Measurements from ENCODE around the gene PCNP. TPM values are rescaled to one million over a fixed set of nuclear protein-coding genes. Genes with fewer than 3 reads are reported as not detected.

PCNP gene
- 100 to 1,000 TPM in 2 of 3 donors, 10 to 100 TPM in 1; 96.2 to 127 (median 120) TPM for total RNA-seq

GRCh38 chr3:101573449-101574387, at the start of gene PCNP:
PCNP (plus strand) TSS chr3:101574180; CDS start chr3:101574216, 36 bp downstream.
- peaks cover 0 to 7% of the 10 kb centered on the region in 2 donors for H3K4me1 ChIP-seq
- H3K4me3 ChIP-seq: peak within 1 kb of the TSS; percentile 79 to 95 (median 88)
- peak within 1 kb of the TSS; percentile 96 to 100 for H3K27ac ChIP-seq
- TF ChIP-seq, protein P1, sequence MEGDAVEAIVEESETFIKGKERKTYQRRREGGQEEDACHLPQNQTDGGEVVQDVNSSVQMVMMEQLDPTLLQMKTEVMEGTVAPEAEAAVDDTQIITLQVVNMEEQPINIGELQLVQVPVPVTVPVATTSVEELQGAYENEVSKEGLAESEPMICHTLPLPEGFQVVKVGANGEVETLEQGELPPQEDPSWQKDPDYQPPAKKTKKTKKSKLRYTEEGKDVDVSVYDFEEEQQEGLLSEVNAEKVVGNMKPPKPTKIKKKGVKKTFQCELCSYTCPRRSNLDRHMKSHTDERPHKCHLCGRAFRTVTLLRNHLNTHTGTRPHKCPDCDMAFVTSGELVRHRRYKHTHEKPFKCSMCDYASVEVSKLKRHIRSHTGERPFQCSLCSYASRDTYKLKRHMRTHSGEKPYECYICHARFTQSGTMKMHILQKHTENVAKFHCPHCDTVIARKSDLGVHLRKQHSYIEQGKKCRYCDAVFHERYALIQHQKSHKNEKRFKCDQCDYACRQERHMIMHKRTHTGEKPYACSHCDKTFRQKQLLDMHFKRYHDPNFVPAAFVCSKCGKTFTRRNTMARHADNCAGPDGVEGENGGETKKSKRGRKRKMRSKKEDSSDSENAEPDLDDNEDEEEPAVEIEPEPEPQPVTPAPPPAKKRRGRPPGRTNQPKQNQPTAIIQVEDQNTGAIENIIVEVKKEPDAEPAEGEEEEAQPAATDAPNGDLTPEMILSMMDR (IDR thresholded peaks at IDR 0.05): peak; percentile 79 to 93 (median 92)
- TF ChIP-seq POLR2A (IDR thresholded peaks at IDR 0.05) (peak; percentile 89), POLR2AphosphoS5 (IDR thresholded peaks at IDR 0.05) (peak; percentile 95 to 96 (median 95))
- DNase-seq (ENCODE audit: low spot score in 2 of 2): peak; percentile 98
- H3K27me3 ChIP-seq: no peaks in the 10 kb centered on the region
- no peaks in the 10 kb centered on the region for H3K36me3 ChIP-seq
- no peaks in the 10 kb centered on the region for H3K9me3 ChIP-seq
- intact Hi-C loops (cut with DNase I; ENCODE audit: low total_unique reads): no loop called here

- no peaks in the 10 kb centered on the region for H3K4me1 ChIP-seq
- no peak for DNase-seq (ENCODE audit: low spot score in 2 of 2)
- H3K4me3 ChIP-seq: no peak overlapping the region
- H3K27ac ChIP-seq: no peak overlapping the region
- no peaks in the 10 kb centered on the region for H3K36me3 ChIP-seq
- H3K27me3 ChIP-seq: no peaks in the 10 kb centered on the region
- intact Hi-C loops (cut with DNase I; ENCODE audit: low total_unique reads): no loop called here
- TF ChIP-seq POLR2AphosphoS5 (IDR thresholded peaks at IDR 0.05): no peak
- TF ChIP-seq, protein P1 (IDR thresholded peaks at IDR 0.05): no peak
- no peak for TF ChIP-seq POLR2A (IDR thresholded peaks at IDR 0.05)
- peaks cover 3 to 5% of the 10 kb centered on the region in 2 donors for H3K9me3 ChIP-seq
Measured at GRCh38 chr3:101527441-101527840, 46.5 kb upstream of the PCNP start.

- H3K4me3 ChIP-seq: no peak overlapping the region
- no peaks in the 10 kb centered on the region for H3K36me3 ChIP-seq
Measured at GRCh38 chr3:101527906-101528305, 46.1 kb upstream of the PCNP start.

GRCh38 chr3:101529816-101530685, 43.9 kb upstream of the PCNP start:
- no peak for DNase-seq (ENCODE audit: low spot score in 2 of 2)
- Histone ChIP-seq H3K4me3 (no peak overlapping the region), H3K4me1 (no peaks in the 10 kb centered on the region), H3K27me3 (no peaks in the 10 kb centered on the region), H3K9me3 (peaks cover 3 to 5% of the 10 kb centered on the region in 2 donors), H3K27ac (no peak overlapping the region), H3K36me3 (no peaks in the 10 kb centered on the region)
- intact Hi-C loops (cut with DNase I; ENCODE audit: low total_unique reads): no loop called here
- TF ChIP-seq, protein P1 (IDR thresholded peaks at IDR 0.05): no peak
- TF ChIP-seq POLR2A (IDR thresholded peaks at IDR 0.05) (no peak), POLR2AphosphoS5 (IDR thresholded peaks at IDR 0.05) (no peak)

More at GRCh38 chr3:101527906-101528305, 46.1 kb upstream of the PCNP start:
- Histone ChIP-seq H3K9me3 (peaks cover 3 to 5% of the 10 kb centered on the region in 2 donors), H3K27me3 (no peaks in the 10 kb centered on the region), H3K4me1 (no peaks in the 10 kb centered on the region), H3K27ac (no peak overlapping the region)
- TF ChIP-seq POLR2A (IDR thresholded peaks at IDR 0.05) (no peak), POLR2AphosphoS5 (IDR thresholded peaks at IDR 0.05) (no peak)
- TF ChIP-seq, protein P1 (IDR thresholded peaks at IDR 0.05): no peak
- DNase-seq (ENCODE audit: low spot score in 2 of 2): no peak
- intact Hi-C loops (cut with DNase I; ENCODE audit: low total_unique reads): no loop called here

Data from breast epithelium (tissue), 4 donors.